Ovary (tissue), 3 donors: ENCODE data around the gene RANBP1.

Source experiments
- POLR2A ChIP-seq: fragments of 450-650 bp; IDR thresholded peaks from one replicate; pipeline ENCODE4 v1.6.1; 2017; ENCODE audit warnings: antibody characterized with exemption, mild to moderate bottlenecking, moderate library complexity
- TF ChIP-seq, protein P1 (sequence below), 3 donors: fragments of 450-650 bp in 2 of 3; fragments of 200-600 bp in 1 of 3; IDR thresholded peaks; one replicate each; pipeline versions ENCODE4 v1.5.1 to v1.8.0; 2016 to 2022; ENCODE audit warnings: antibody characterized with exemption in 3 of 3, mild to moderate bottlenecking in 1 of 3
- donor health status: DM: no; HTN: no; CAD: no.

DNA sequence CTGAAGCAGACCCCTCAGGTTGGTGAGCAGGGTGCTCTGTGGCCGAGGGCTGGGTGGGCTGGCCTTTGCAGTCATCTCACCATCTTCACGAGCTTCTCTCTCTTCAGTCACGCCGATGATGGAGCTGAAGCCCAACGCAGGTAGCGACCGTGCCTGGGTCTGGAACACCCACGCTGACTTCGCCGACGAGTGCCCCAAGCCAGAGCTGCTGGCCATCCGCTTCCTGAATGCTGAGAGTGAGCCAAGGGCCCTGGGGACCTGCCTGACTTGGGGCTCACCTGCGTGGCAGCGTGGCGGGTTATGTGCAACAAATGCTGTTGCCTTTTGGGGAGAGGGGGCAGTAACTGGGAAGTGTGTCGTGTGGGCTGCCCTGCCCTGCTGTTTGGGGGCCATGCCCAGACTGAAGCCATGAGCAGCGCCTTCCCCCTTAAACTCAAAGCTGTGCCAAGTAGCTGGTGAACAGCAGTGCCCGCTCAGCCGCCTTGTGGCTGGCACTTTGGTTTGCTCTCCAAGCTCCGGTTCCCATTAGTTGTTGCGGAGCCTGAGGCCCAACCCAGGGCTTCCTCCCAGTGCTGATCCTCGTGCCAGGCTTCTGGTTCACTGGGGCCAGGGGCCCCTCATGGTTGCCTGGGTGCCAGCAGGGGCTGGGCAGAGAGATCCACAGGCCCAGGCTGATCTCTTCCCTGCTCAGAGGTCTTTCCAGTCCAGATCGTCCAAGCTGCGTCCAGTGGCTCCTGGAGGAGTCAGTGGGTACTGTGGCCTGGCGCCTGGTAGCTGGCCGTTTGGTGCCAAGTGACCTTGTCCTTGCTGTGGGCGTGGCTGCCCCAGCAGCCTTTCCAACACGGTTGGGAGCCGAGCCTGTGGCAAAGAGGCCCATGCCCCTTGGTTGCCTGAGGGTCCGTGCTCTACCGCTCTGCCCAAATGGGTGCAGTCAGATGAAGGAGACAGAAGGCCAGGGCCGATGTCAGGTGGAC is 9.6 kb downstream of the RANBP1 start:
- TF ChIP-seq, protein P1, sequence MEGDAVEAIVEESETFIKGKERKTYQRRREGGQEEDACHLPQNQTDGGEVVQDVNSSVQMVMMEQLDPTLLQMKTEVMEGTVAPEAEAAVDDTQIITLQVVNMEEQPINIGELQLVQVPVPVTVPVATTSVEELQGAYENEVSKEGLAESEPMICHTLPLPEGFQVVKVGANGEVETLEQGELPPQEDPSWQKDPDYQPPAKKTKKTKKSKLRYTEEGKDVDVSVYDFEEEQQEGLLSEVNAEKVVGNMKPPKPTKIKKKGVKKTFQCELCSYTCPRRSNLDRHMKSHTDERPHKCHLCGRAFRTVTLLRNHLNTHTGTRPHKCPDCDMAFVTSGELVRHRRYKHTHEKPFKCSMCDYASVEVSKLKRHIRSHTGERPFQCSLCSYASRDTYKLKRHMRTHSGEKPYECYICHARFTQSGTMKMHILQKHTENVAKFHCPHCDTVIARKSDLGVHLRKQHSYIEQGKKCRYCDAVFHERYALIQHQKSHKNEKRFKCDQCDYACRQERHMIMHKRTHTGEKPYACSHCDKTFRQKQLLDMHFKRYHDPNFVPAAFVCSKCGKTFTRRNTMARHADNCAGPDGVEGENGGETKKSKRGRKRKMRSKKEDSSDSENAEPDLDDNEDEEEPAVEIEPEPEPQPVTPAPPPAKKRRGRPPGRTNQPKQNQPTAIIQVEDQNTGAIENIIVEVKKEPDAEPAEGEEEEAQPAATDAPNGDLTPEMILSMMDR (IDR thresholded peaks at IDR 0.05), result no peak
- no peak for TF ChIP-seq POLR2A
